Naive thymus-derived CD4-positive, alpha-beta T cell (primary cell): ENCODE measurements around the gene SUGCT. TPM values are rescaled to one million over a fixed set of nuclear protein-coding genes. Genes with fewer than 3 reads are reported as not detected.

Experiments used
- ATAC-seq: fragments of 150-1000 bp; cut with Tn5 transposase; 2 replicates; pipeline ENCODE4 v1.10.0; 2021; ENCODE audit warnings: mild to moderate bottlenecking, moderate library complexity
- CTCF ChIA-PET: fragments of 350-600 bp; sonication (Branson Sonifier 250); formaldehyde crosslinking; loops from one replicate; lab custom pipeline; 2021; ENCODE audit warnings: antibody characterized with exemption; lab: Charles Lee
- POLR2A ChIA-PET: fragments of 350-600 bp; sonication (Branson Sonifier 250); formaldehyde crosslinking; loops from one replicate; lab custom pipeline; 2021; ENCODE audit warnings: antibody characterized with exemption, inconsistent platforms; lab: Charles Lee
- DNase-seq, 9 donors: peaks; one replicate each; pipeline versions ENCODE4 v3.0.0 to v3.0.0-alpha.2; 2020 to 2022; ENCODE audit warnings: mixed read lengths in 1 of 9
- H3K27ac ChIP-seq: one replicate; pipeline ENCODE4 v1.7.0; 2013; ENCODE audit warnings: mild to moderate bottlenecking, low read depth, low read length, moderate library complexity
- H3K27me3 ChIP-seq, 2 donors: one replicate each; pipeline ENCODE4 v1.7.0; 2013; ENCODE audit warnings: low read length in 2 of 2, mild to moderate bottlenecking in 2 of 2, moderate library complexity in 2 of 2; ENCODE audit not compliant: control insufficient read depth in 2 of 2, insufficient read depth in 2 of 2
- H3K36me3 ChIP-seq, 3 experiments: 1 replicate in 2 of 3; 2 replicates in 1 of 3; pipeline ENCODE4 v1.7.0; 2013; ENCODE audit warnings: low read length in 3 of 3, mild to moderate bottlenecking in 3 of 3, moderate library complexity in 1 of 3; ENCODE audit not compliant: insufficient read depth in 3 of 3, control insufficient read depth in 2 of 3
- H3K4me1 ChIP-seq, 2 donors: one replicate each; pipeline ENCODE4 v1.7.0; 2013; ENCODE audit warnings: low read length in 2 of 2, mild to moderate bottlenecking in 2 of 2, moderate library complexity in 1 of 2; ENCODE audit not compliant: control insufficient read depth in 2 of 2, insufficient read depth in 2 of 2
- H3K4me3 ChIP-seq: 2 replicates; pipeline ENCODE4 v1.7.0; 2013; ENCODE audit warnings: mild to moderate bottlenecking, low read length
- H3K9me3 ChIP-seq, 3 experiments: 1 replicate in 2 of 3; 2 replicates in 1 of 3; pipeline ENCODE4 v1.7.0; 2013; ENCODE audit warnings: low read length in 3 of 3; ENCODE audit not compliant: control insufficient read depth in 2 of 3
- H3K27ac Mint-ChIP-seq, 9 donors: one replicate each; pipeline ENCODE4 v1.8.0; 2020 to 2022; ENCODE audit warnings: mixed read lengths in 9 of 9, mild to moderate bottlenecking in 8 of 9, moderate library complexity in 5 of 9, inconsistent platforms in 2 of 9
- H3K27me3 Mint-ChIP-seq, 5 donors: one replicate each; pipeline ENCODE4 v1.8.0; 2021 to 2022; ENCODE audit warnings: mixed read lengths in 5 of 5, mild to moderate bottlenecking in 1 of 5
- H3K36me3 Mint-ChIP-seq, 5 donors: one replicate each; pipeline ENCODE4 v1.8.0; 2020 to 2022; ENCODE audit warnings: mixed read lengths in 5 of 5, mild to moderate bottlenecking in 3 of 5, inconsistent platforms in 1 of 5
- H3K4me1 Mint-ChIP-seq, 7 donors: one replicate each; pipeline ENCODE4 v1.8.0; 2020 to 2022; ENCODE audit warnings: mixed read lengths in 7 of 7, mild to moderate bottlenecking in 3 of 7, inconsistent platforms in 1 of 7
- H3K4me3 Mint-ChIP-seq, 10 donors: one replicate each; pipeline ENCODE4 v1.8.0; 2020 to 2022; ENCODE audit warnings: mild to moderate bottlenecking in 10 of 10, mixed read lengths in 10 of 10, moderate library complexity in 6 of 10, inconsistent platforms in 2 of 10
- H3K9me3 Mint-ChIP-seq, 11 donors: one replicate each; pipeline ENCODE4 v1.8.0; 2020 to 2022; ENCODE audit warnings: mixed read lengths in 11 of 11, mild to moderate bottlenecking in 4 of 11, inconsistent platforms in 1 of 11, moderate library complexity in 1 of 11
- intact Hi-C, 2 donors: fragments of 100-400 bp; cut with micrococcal nuclease; formaldehyde crosslinking; loops; one replicate each; pipeline ENCODE4 v1.15.1; 2023
- polyA plus RNA-seq, 2 donors: library from polyadenylated mRNA; unstranded; fragments of 300-500 nt; fragmentation: Illumina TruSeq; gene quantifications; one replicate each; pipeline ENCODE4 v1.2.3, GENCODE V29; 2021
- total RNA-seq, 6 experiments: library from RNA in 5 of 6; stranded (reverse) in 5 of 6; gene quantifications; 1 replicate in 5 of 6; 2 replicates in 1 of 6; pipeline ENCODE4 v1.2.3 and lab custom pipeline; 2021 to 2026

The SUGCT gene
- total and polyA plus RNA-seq, 7 experiments from 2014 or later = 0.95 to 2.7 (median 2.2) TPM; not detected in 1

- H3K4me3 ChIP-seq = no peak overlapping the region
- no peaks in the 10 kb centered on the region for H3K36me3 Mint-ChIP-seq
- intact Hi-C loops = no loop called here
These were observed 589.0 kb downstream of the SUGCT start for GRCh38 chr7:40723829-40724228.

GRCh38 chr7:40726559-40726958, 591.8 kb downstream of the SUGCT start:
- no peaks in the 10 kb centered on the region for H3K4me1 Mint-ChIP-seq
- no peaks in the 10 kb centered on the region for H3K27me3 ChIP-seq
- no peaks in the 10 kb centered on the region for H3K36me3 ChIP-seq
- no peak overlapping the region for H3K4me3 ChIP-seq
- intact Hi-C loops = no loop called here
- no peak for DNase-seq
- H3K9me3 ChIP-seq = no peaks in the 10 kb centered on the region
- H3K9me3 Mint-ChIP-seq = peaks cover 0 to 6% (median 2%) of the 10 kb centered on the region in 11 donors
- POLR2A ChIA-PET = no interaction called here
- CTCF ChIA-PET = no interaction called here
- H3K27me3 Mint-ChIP-seq = peaks cover 0 to 3% (median 0%) of the 10 kb centered on the region in 5 donors
- no peaks in the 10 kb centered on the region for H3K4me1 ChIP-seq
- H3K27ac ChIP-seq = no peak overlapping the region
- H3K36me3 Mint-ChIP-seq = peaks cover 0 to 5% (median 3%) of the 10 kb centered on the region in 5 donors
- no peak overlapping the region for H3K4me3 Mint-ChIP-seq
- ATAC-seq = no peak
- H3K27ac Mint-ChIP-seq = no peak overlapping the region

More at GRCh38 chr7:40723829-40724228, 589.0 kb downstream of the SUGCT start:
- ChIA-PET POLR2A (no interaction called here), CTCF (no interaction called here)
- H3K9me3 ChIP-seq = no peaks in the 10 kb centered on the region
- H3K4me1 ChIP-seq = no peaks in the 10 kb centered on the region
- no peak overlapping the region for H3K27ac ChIP-seq
- Mint-ChIP-seq H3K4me1 (no peaks in the 10 kb centered on the region), H3K4me3 (no peak overlapping the region), H3K27me3 (peaks cover 0 to 3% (median 0%) of the 10 kb centered on the region in 5 donors), H3K27ac (no peak overlapping the region), H3K9me3 (no peaks in the 10 kb centered on the region)
- H3K36me3 ChIP-seq = no peaks in the 10 kb centered on the region
- no peak for DNase-seq
- ATAC-seq = no peak
- no peaks in the 10 kb centered on the region for H3K27me3 ChIP-seq

GRCh38 chr7:40733114-40733513, 598.3 kb downstream of the SUGCT start:
- Histone ChIP-seq H3K9me3 (no peaks in the 10 kb centered on the region), H3K4me1 (no peaks in the 10 kb centered on the region), H3K36me3 (no peaks in the 10 kb centered on the region), H3K27ac (no peak overlapping the region), H3K4me3 (no peak overlapping the region), H3K27me3 (no peaks in the 10 kb centered on the region)
- ChIA-PET CTCF (no interaction called here), POLR2A (no interaction called here)
- Mint-ChIP-seq H3K27me3 (no peaks in the 10 kb centered on the region), H3K36me3 (peaks cover 0 to 5% (median 3%) of the 10 kb centered on the region in 5 donors), H3K27ac (no peak overlapping the region), H3K4me3 (no peak overlapping the region), H3K9me3 (peaks cover 0 to 6% (median 3%) of the 10 kb centered on the region in 11 donors), H3K4me1 (peaks cover 0 to 9% (median 3%) of the 10 kb centered on the region in 7 donors)
- intact Hi-C loops = no loop called here
- DNase-seq (no peak), ATAC-seq (peak; percentile 34)

- ATAC-seq (peak; percentile 58), DNase-seq (no peak)
- ChIA-PET POLR2A (no interaction called here), CTCF (no interaction called here)
- H3K27ac Mint-ChIP-seq = no peak overlapping the region
- no peaks in the 10 kb centered on the region for H3K27me3 Mint-ChIP-seq
- H3K4me1 ChIP-seq = no peaks in the 10 kb centered on the region
- intact Hi-C loops = no loop called here
- H3K4me3 Mint-ChIP-seq = no peak overlapping the region
- no peak overlapping the region for H3K27ac ChIP-seq
- no peak overlapping the region for H3K4me3 ChIP-seq
- H3K9me3 Mint-ChIP-seq = peaks cover 0 to 6% (median 3%) of the 10 kb centered on the region in 11 donors
- no peaks in the 10 kb centered on the region for H3K36me3 ChIP-seq
- H3K4me1 Mint-ChIP-seq = peaks cover 0 to 9% (median 3%) of the 10 kb centered on the region in 7 donors
- H3K9me3 ChIP-seq = no peaks in the 10 kb centered on the region
- peaks cover 0 to 5% (median 3%) of the 10 kb centered on the region in 5 donors for H3K36me3 Mint-ChIP-seq
- H3K27me3 ChIP-seq = no peaks in the 10 kb centered on the region
These were observed 598.8 kb downstream of the SUGCT start for GRCh38 chr7:40733578-40733977.

GRCh38 chr7:40739257-40739656, 604.5 kb downstream of the SUGCT start:
- H3K27ac Mint-ChIP-seq = no peak overlapping the region
- ATAC-seq (no peak), DNase-seq (no peak)
- no peaks in the 10 kb centered on the region for H3K27me3 Mint-ChIP-seq
- intact Hi-C loops = no loop called here
- ChIA-PET CTCF (no interaction called here), POLR2A (no interaction called here)
- no peaks in the 10 kb centered on the region for H3K36me3 ChIP-seq
- no peak overlapping the region for H3K27ac ChIP-seq
- H3K36me3 Mint-ChIP-seq = no peaks in the 10 kb centered on the region
- no peak overlapping the region for H3K4me3 Mint-ChIP-seq
- no peak overlapping the region for H3K4me3 ChIP-seq
- H3K4me1 Mint-ChIP-seq = no peaks in the 10 kb centered on the region
- no peaks in the 10 kb centered on the region for H3K27me3 ChIP-seq
- no peaks in the 10 kb centered on the region for H3K9me3 ChIP-seq
- peaks cover 0 to 3% (median 0%) of the 10 kb centered on the region in 11 donors for H3K9me3 Mint-ChIP-seq
- H3K4me1 ChIP-seq = no peaks in the 10 kb centered on the region

GRCh38 chr7:40742270-40742669, 607.5 kb downstream of the SUGCT start:
- Histone ChIP-seq H3K36me3 (no peaks in the 10 kb centered on the region), H3K27ac (no peak overlapping the region), H3K27me3 (no peaks in the 10 kb centered on the region), H3K4me3 (no peak overlapping the region), H3K4me1 (no peaks in the 10 kb centered on the region), H3K9me3 (no peaks in the 10 kb centered on the region)
- Mint-ChIP-seq H3K4me3 (no peak overlapping the region), H3K27ac (no peak overlapping the region), H3K4me1 (no peaks in the 10 kb centered on the region), H3K27me3 (no peaks in the 10 kb centered on the region), H3K36me3 (no peaks in the 10 kb centered on the region), H3K9me3 (peaks cover 0 to 3% (median 0%) of the 10 kb centered on the region in 11 donors)
- DNase-seq = no peak
- intact Hi-C loops = no loop called here
- ATAC-seq = no peak
- POLR2A ChIA-PET = no interaction called here
- CTCF ChIA-PET = interaction anchor here (1.0 to 1.2 kb wide), 2 partner anchors 11 to 14 kb away, joined by 3 read pairs; no protein-coding TSS in a partner anchor

- Mint-ChIP-seq H3K4me3 (no peak overlapping the region), H3K27me3 (no peaks in the 10 kb centered on the region), H3K36me3 (peaks cover 0 to 4% (median 0%) of the 10 kb centered on the region in 5 donors), H3K4me1 (no peaks in the 10 kb centered on the region), H3K27ac (no peak overlapping the region), H3K9me3 (peaks cover 0 to 2% (median 0%) of the 10 kb centered on the region in 11 donors)
- no peaks in the 10 kb centered on the region for H3K9me3 ChIP-seq
- H3K27me3 ChIP-seq = no peaks in the 10 kb centered on the region
- CTCF ChIA-PET = no interaction called here
- ATAC-seq (no peak), DNase-seq (no peak)
- H3K36me3 ChIP-seq = no peaks in the 10 kb centered on the region
- intact Hi-C loops = no loop called here
- POLR2A ChIA-PET = no interaction called here
- H3K4me1 ChIP-seq = no peaks in the 10 kb centered on the region
- H3K4me3 ChIP-seq = no peak overlapping the region
- H3K27ac ChIP-seq = no peak overlapping the region
These were observed 612.2 kb downstream of the SUGCT start for GRCh38 chr7:40746841-40747556.
